HepG2 (cell line): Measurements from ENCODE around the gene BOLA2B. TPM values are rescaled to one million over a fixed set of nuclear protein-coding genes. Genes with fewer than 3 reads are reported as not detected.
"Not testable (repeated sequence)": the region's sequence is repeated elsewhere in the genome, so short reads cannot be mapped to it uniquely, and the experiment has no call there.

ENCODE experiments used
- ATAC-seq: fragments of 200-7000 bp; cut with Tn5 transposase; 3 replicates; pipeline ENCODE4 v1.9.1; 2020; ENCODE audit warnings: mild to moderate bottlenecking, moderate library complexity
- BruUV-seq: library from RNA; stranded (reverse); fragments of 400-500 nt; replicated peaks from 2 replicates; lab custom pipeline; 2021; lab: Mats Ljungman, UMichigan
- CTCF ChIA-PET: fragments of 300-600 bp; formaldehyde crosslinking; extraction: SDS; loops from one replicate; lab custom pipeline; 2021; ENCODE audit warnings: low total read pairs, inconsistent platforms, low intra/inter-chr PET ratio; lab: Yijun Ruan, JAX
- POLR2A ChIA-PET: fragments of 350-600 bp; sonication (Branson Sonifier 250); formaldehyde crosslinking; loops from one replicate; lab custom pipeline; 2020; ENCODE audit warnings: antibody characterized with exemption, inconsistent platforms; lab: Yijun Ruan, JAX
- DNase-seq: peaks from one replicate; pipeline ENCODE4 v3.0.0-alpha.2; 2015; ENCODE audit warnings: low spot score
- FAIRE-seq: peaks from 3 replicates; lab custom pipeline; 2011; peaks lifted over from hg19 to GRCh38; lab: Jason Lieb, UNC
- H2AFZ ChIP-seq: one replicate; pipeline ENCODE4 v1.6.1; 2011; ENCODE audit warnings: low read length, inconsistent platforms
- H3K27ac ChIP-seq: fragments of 300-600 bp; 3 replicates; pipeline ENCODE4 v1.8.0; 2011; ENCODE audit warnings: mixed run types, mild to moderate bottlenecking, mixed read lengths, low read length, inconsistent platforms; ENCODE audit not compliant: insufficient read depth; ENCODE audit errors: extremely low read length
- H3K27me3 ChIP-seq, 2 experiments: fragments of 200-600 bp in 1 of 2; 2 replicates in 1 of 2; 3 replicates in 1 of 2; pipeline versions ENCODE4 v1.6.0 to v1.8.0; 2011; ENCODE audit warnings: low read length in 2 of 2, mild to moderate bottlenecking in 2 of 2, moderate library complexity in 2 of 2, inconsistent platforms in 1 of 2; ENCODE audit not compliant: insufficient read depth in 2 of 2, control insufficient read depth in 1 of 2
- H3K36me3 ChIP-seq, 2 experiments: fragments of 200-600 bp in 1 of 2; replicated peaks in 1 of 2; 2 replicates in 1 of 2; 3 replicates in 1 of 2; pipeline versions ENCODE4 v1.5.1 to v1.8.0; 2011; ENCODE audit warnings: low read length in 2 of 2, inconsistent platforms in 1 of 2; ENCODE audit not compliant: insufficient read depth in 2 of 2, control insufficient read depth in 1 of 2
- H3K4me1 ChIP-seq: 2 replicates; pipeline ENCODE4 v1.5.1; 2012; ENCODE audit warnings: low read length, inconsistent platforms; ENCODE audit not compliant: insufficient read depth
- H3K4me2 ChIP-seq: 2 replicates; pipeline ENCODE4 v1.6.0; 2011; ENCODE audit warnings: low read depth, low read length, inconsistent platforms
- H3K4me3 ChIP-seq, 3 experiments: fragments of 200-600 bp in 1 of 3; sonication (generic), shearing (Covaris generic) in 1 of 3; replicated peaks in 1 of 3; 2 replicates each; pipeline ENCODE4 v1.5.1; 2011 to 2016; ENCODE audit warnings: low read length in 3 of 3, inconsistent platforms in 2 of 3, low read depth in 2 of 3, mild to moderate bottlenecking in 2 of 3, control low read depth in 1 of 3, mixed read lengths in 1 of 3; ENCODE audit not compliant: insufficient read depth in 1 of 3
- H3K79me2 ChIP-seq: one replicate; pipeline ENCODE4 v1.6.1; 2011; ENCODE audit warnings: low read length, inconsistent platforms; ENCODE audit not compliant: insufficient read depth
- H3K9ac ChIP-seq: 2 replicates; pipeline ENCODE4 v1.6.0; 2011; ENCODE audit warnings: mild to moderate bottlenecking, low read depth, low read length, inconsistent platforms; ENCODE audit not compliant: insufficient read depth
- H3K9me3 ChIP-seq: 2 replicates; pipeline ENCODE4 v1.5.1; 2012; ENCODE audit warnings: mild to moderate bottlenecking, low read length
- H4K20me1 ChIP-seq: 2 replicates; pipeline ENCODE4 v1.6.0; 2011; ENCODE audit warnings: inconsistent platforms, mild to moderate bottlenecking, low read length, moderate library complexity; ENCODE audit not compliant: insufficient read depth
- CEBPB ChIP-seq: IDR thresholded peaks from 2 replicates; pipeline ENCODE4 v1.6.1; 2011; ENCODE audit warnings: low read depth, low read length, improper control_type of control experiment, borderline replicate concordance
- CEBPG ChIP-seq: IDR thresholded peaks from 2 replicates; pipeline ENCODE4 v1.6.1; 2016
- MNT ChIP-seq: fragments of 450-650 bp; IDR thresholded peaks from 2 replicates; pipeline ENCODE4 v1.6.1; 2016
- PHF21A ChIP-seq: sonication (generic); formaldehyde crosslinking; IDR thresholded peaks from 2 replicates; pipeline ENCODE4 v1.5.0; 2020; ENCODE audit warnings: mild to moderate bottlenecking, missing genetic modification reagents
- PREB ChIP-seq: sonication (generic); formaldehyde crosslinking; IDR thresholded peaks from 2 replicates; pipeline ENCODE4 v1.4.0; 2020; ENCODE audit warnings: missing genetic modification reagents
- WGBS: methylation state at CpG from one replicate; pipeline ENCODE4 v1.1.6; 2017; ENCODE audit warnings: low lambda C conversion rate; 5-methylcytosine and 5-hydroxymethylcytosine counted together
- in situ Hi-C: cut with HindIII; loops from 2 replicates; pipeline ENCODE4 v1.10.0; 2017; ENCODE audit warnings: low pct_unique_long_range_greater_than_20kb; ENCODE audit not compliant: extremely low pct_ligation_motif_present
- intact Hi-C: fragments of 100-400 bp; cut with micrococcal nuclease; formaldehyde crosslinking; loops from one replicate; pipeline ENCODE4 v1.10.0; 2022; ENCODE audit not compliant: unreplicated experiment
- polyA plus RNA-seq, 8 experiments: library from polyadenylated mRNA; depleted of rRNA in 3 of 8; stranded (reverse) in 7 of 8; unstranded in 1 of 8; fragments of >200 nt; fragmentation: Illumina TruSeq in 4 of 8; extraction: Trizol in 4 of 8; gene quantifications; 2 replicates each; pipeline versions ENCODE4 v1.2.1 to v1.2.3, GENCODE V29; 2011 to 2016; ENCODE audit warnings: low read depth in 4 of 8, missing spikeins in 1 of 8, mixed read lengths in 1 of 8; ENCODE audit not compliant: insufficient read depth in 1 of 8
- total RNA-seq, 5 experiments: library from RNA; depleted of rRNA; stranded (reverse); fragments of >200 nt; fragmentation: Illumina TruSeq; extraction: Trizol; gene quantifications; 2 replicates each; pipeline ENCODE4 v1.2.3, GENCODE V29; 2016; ENCODE audit warnings: low read depth in 1 of 5
- TF ChIP-seq, protein P1 (sequence below): sonication (generic); formaldehyde crosslinking; IDR thresholded peaks from 2 replicates; pipeline ENCODE4 v1.5.0; 2020; ENCODE audit warnings: mild to moderate bottlenecking, missing genetic modification reagents

The BOLA2B gene
- total and polyA plus RNA-seq, 2 of the 13 experiments (the other 11 are each of a cell fraction or from before 2014, with no cell fraction given), result 63.8 to 295 TPM

- in situ Hi-C loops, POLR2A ChIA-PET, H3K79me2 ChIP-seq, CTCF ChIA-PET, H3K4me2 ChIP-seq, H3K27me3 ChIP-seq, H2AFZ ChIP-seq, H3K9ac ChIP-seq, H3K4me1 ChIP-seq, DNase-seq, ATAC-seq, BruUV-seq, H3K36me3 ChIP-seq, intact Hi-C loops, H4K20me1 ChIP-seq, H3K27ac ChIP-seq, FAIRE-seq, H3K4me3 ChIP-seq, H3K9me3 ChIP-seq: not testable (repeated sequence)
- 87% methylated on average over 9 of the region's 38 CpGs for WGBS
These were observed 24.1 kb downstream of the BOLA2B start for GRCh38 chr16:30169416-30169815.

DNA sequence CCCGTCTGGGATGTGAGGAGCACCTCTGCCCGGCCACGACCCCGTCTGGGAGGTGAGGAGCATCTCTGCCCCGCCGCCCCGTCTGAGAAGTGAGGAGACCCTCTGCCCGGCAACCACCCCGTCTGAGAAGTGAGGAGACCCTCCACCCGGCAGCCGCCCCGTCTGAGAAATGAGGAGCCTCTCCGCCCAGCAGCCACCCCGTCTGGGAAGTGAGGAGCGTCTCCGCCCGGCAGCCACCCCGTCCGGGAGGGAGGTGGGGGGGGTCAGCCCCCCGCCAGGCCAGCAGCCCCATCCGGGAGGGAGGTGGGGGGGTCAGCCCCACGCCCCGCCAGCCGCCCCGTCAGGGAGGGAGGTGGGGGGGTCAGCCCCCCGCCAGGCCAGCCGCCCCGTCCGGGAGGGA is 24.7 kb downstream of the BOLA2B start:
- H3K79me2 ChIP-seq, H3K4me3 ChIP-seq, H3K36me3 ChIP-seq, intact Hi-C loops, BruUV-seq, POLR2A ChIA-PET, in situ Hi-C loops, H3K4me2 ChIP-seq, H3K9ac ChIP-seq, H3K27ac ChIP-seq, H3K4me1 ChIP-seq, H3K27me3 ChIP-seq, DNase-seq, H3K9me3 ChIP-seq, ATAC-seq, CTCF ChIA-PET, H2AFZ ChIP-seq, H4K20me1 ChIP-seq, FAIRE-seq: not testable (repeated sequence)
- WGBS, result 91% methylated on average over 11 of the region's 29 CpGs

DNA sequence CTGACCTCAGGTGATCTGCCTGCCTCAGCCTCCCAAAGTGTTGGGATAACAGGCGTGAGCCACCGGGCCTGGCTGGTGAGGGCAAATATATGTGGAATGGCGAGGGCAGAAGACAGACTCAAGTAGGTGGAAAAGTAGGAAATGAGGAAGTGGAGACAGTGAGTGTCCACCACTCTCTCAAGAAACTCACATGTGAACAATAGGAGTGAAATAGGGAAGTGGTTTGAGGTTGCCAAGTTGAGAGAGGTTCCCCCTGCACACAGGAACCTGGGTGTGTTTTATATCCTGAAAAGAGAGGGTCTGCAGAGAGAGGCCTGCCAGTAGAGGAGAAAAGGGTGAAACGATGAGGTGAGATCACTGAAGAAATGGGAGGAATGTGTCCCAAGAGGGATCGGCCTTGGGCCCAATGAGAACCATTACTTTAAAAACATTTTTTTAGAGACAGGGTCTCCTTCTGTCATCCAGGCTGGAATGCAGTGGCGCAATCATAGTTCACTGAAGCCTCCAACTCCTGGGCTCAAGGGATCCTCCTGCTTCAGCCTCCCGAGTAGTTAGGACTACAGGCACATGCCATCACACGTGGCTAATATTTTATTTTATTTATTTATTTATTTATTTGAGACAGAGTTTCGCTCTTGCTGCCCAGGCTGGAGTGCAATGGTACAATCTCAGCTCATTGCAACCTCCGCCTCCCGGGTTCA is 27.1 kb downstream of the BOLA2B start:
- H3K9me3 ChIP-seq, result no peaks in the 10 kb centered on the region
- DNase-seq (no peak), FAIRE-seq (no peak), ATAC-seq (no peak)
- H3K36me3 ChIP-seq, result no peaks in the 10 kb centered on the region
- no peak overlapping the region for H2AFZ ChIP-seq
- no peaks in the 10 kb centered on the region for H3K27me3 ChIP-seq
- no peak overlapping the region for H3K27ac ChIP-seq
- 53% methylated on average over 11 of the region's 11 CpGs for WGBS
- H3K79me2 ChIP-seq, result no peaks in the 10 kb centered on the region
- H3K4me2 ChIP-seq, result no peak overlapping the region
- CTCF ChIA-PET, result no interaction called here
- H3K4me1 ChIP-seq, result peaks cover 7% of the 10 kb centered on the region
- POLR2A ChIA-PET, result no interaction called here
- intact Hi-C loops, result no loop called here
- H3K9ac ChIP-seq, result no peak overlapping the region
- no peak overlapping the region for H3K4me3 ChIP-seq
- in situ Hi-C loops, result no loop called here
- BruUV-seq, result no TSS peak
- H4K20me1 ChIP-seq, result no peaks in the 10 kb centered on the region
- TF ChIP-seq, protein P1, sequence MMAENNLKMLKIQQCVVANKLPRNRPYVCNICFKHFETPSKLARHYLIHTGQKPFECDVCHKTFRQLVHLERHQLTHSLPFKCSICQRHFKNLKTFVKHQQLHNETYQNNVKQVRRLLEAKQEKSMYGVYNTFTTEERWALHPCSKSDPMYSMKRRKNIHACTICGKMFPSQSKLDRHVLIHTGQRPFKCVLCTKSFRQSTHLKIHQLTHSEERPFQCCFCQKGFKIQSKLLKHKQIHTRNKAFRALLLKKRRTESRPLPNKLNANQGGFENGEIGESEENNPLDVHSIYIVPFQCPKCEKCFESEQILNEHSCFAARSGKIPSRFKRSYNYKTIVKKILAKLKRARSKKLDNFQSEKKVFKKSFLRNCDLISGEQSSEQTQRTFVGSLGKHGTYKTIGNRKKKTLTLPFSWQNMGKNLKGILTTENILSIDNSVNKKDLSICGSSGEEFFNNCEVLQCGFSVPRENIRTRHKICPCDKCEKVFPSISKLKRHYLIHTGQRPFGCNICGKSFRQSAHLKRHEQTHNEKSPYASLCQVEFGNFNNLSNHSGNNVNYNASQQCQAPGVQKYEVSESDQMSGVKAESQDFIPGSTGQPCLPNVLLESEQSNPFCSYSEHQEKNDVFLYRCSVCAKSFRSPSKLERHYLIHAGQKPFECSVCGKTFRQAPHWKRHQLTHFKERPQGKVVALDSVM (CRISPR knock-in tag), result peak; percentile 95
- no peak for TF ChIP-seq PREB (CRISPR knock-in tag)
- 0 out of 2 replicates have a peak, but pooled peaks have one; percentile 23 for TF ChIP-seq CEBPG (CRISPR knock-in tag)
- 0 out of 2 replicates have a peak, but pooled peaks have one; percentile 34 for TF ChIP-seq CEBPB
- no peak for TF ChIP-seq PHF21A
- TF ChIP-seq MNT, result peak; percentile 56
